NOMO-1 (cell line): Measurements from ENCODE around the gene ZNF394.
"Not testable (repeated sequence)": the region's sequence is repeated elsewhere in the genome, so short reads cannot be mapped to it uniquely, and the experiment has no call there.

Experiments
- DNase-seq, 2 experiments: peaks; one replicate each; lab custom pipeline; 2025; ENCODE audit not compliant: unreplicated experiment in 2 of 2; lab: John Stamatoyannopoulos, UW

ZNF394 gene

DNA sequence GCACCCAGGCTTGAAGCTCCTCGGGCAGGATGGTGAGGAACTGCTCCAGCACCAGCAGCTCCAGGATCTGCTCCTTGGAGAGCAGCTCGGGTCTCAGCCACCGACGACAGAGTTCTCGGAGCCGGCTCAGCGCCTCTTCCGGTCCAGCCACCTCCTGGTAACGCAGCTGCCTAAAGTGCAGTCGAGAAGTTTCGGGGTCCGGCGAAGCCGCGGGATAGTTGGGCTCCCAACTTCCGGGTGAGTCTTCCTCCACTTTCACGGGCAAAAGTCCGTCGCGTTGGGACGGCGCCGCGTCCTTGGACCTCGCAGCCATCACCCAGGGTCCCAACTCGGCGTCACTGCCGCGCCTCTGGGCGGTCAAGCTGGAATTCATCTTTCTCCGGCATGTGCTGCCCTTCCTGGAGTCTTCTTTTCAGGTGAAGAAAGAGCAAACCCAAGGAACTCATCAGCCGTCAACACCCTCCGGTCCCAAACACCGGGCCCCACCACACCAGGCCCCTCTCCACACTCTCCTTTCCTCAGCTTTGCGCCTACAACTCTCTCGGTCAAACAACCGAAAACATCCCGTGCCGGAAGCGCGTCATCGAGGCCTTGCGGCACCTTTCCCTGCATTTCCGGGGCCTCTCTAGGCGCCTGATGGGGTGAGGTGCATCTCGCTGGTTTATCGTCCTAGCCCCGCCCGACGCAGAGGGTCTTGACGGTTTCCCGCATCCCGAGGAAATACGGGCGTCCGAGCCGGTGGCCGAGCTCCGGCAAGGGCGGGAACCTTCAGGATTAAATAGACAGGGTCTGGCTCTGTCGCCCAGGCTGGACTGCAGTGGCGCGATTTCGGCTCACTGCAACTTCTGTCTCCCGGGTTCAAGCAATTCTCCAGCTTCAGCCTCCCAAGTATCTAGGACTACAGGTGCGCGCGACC lies at the start of gene ZNF394:
TSS of gene ZNF394 (minus strand) at position 561 of the 916 bp plus-strand sequence. CDS start at position 373, 188 bp downstream.
- peak; percentile 96 to 99 for DNase-seq

GRCh38 chr7:99549545-99549944 lies 49.5 kb upstream of the ZNF394 start:
- not testable (repeated sequence) for DNase-seq

- not testable (repeated sequence) for DNase-seq
Observed at GRCh38 chr7:99545308-99545707, 45.2 kb upstream of the ZNF394 start.

DNA sequence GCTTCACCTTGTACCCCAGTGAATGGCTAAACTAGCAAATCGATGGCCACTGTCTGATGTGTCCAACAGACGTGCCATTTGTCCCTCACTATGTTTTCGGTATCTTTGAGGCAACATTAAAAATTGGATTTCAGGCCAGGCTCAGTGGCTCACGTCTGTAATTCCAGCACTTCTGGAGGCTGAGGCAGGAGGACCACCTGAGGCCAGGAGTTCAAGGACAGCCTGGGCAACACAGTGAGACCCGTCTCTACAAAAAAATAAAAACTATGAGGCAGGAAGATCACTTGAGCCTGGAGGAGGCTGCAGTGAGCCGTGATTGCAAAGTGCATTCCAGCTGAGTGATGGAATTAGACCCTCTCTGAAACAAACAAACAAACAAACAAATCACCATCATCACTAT lies 43.8 kb upstream of the ZNF394 start:
- DNase-seq = no peak

GRCh38 chr7:99543081-99543671 lies 43.1 kb upstream of the ZNF394 start:
- no peak for DNase-seq

GRCh38 chr7:99541212-99541611 lies 41.1 kb upstream of the ZNF394 start:
- DNase-seq = no peak

GRCh38 chr7:99540542-99540941 lies 40.5 kb upstream of the ZNF394 start:
- DNase-seq = no peak

DNA sequence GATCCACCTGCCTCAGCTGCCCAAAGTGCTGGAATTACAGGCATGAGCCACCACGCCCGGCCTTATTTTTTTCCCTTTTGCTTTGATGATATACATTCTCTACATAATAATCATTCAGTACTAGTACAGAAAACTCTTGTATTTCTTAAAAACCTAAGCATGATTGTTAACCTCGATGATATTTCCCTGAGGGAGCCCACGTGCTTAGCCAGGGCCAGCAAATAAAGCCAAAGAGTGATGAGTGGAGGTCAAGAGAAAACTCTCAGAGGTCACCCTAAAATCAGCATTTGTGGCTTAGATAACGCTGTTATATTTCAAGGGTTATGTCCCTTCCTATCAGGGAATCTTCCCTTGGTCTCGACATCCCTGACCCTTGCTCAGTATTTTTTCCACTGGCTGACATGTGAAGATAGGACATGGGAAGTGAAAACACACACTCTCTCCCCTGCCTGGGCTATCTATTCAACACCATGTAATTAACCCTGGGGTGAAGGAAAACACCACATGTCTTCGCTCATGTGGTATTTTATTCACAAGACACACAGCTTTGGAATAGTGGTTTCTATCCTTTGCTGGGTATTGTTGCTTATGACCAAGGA lies 39.2 kb upstream of the ZNF394 start:
- no peak for DNase-seq

DNA sequence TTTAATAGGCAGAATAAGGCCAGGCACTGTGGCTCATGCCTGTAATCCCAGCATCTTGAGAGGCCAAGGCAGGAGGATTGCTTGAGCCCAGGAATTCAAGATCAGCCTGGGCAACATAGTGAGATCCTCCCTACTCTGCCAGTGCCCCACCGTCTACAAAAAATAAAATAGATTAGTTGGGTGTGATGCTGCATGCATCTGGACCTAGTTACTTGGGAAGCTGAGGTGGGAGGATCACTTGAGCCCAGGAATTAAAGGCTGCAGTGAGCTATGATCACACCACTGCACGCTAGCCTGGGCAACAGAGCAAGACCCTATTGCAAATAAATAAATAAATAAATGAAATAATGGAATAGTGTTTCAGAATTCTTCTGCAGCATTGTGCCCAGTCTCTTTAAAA lies 35.6 kb upstream of the ZNF394 start:
- no peak for DNase-seq

- no peak for DNase-seq
Observed at GRCh38 chr7:99531354-99531765, 31.3 kb upstream of the ZNF394 start.

GRCh38 chr7:99525713-99526440 lies 25.8 kb upstream of the ZNF394 start:
- DNase-seq = no peak

- DNase-seq = no peak
Observed at GRCh38 chr7:99521399-99521798, 21.3 kb upstream of the ZNF394 start.

DNA sequence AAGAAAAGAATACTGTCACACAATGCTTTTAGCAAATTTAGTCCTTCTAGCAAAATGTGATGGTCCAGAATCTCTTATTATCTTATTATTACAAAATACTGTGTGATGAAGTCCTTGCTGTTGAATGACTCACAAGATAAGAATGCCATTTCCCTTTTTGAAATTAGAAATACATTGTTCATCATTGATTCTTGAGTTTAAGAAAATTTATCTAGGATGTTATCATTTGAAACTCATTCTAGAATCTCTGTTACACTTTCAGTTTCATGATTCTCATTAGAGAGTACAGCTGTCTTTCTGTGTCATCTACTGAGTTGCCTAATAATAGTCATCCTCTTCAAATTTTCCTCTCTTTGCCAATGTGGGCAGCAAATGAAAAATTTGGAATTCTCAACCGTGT lies 14.0 kb upstream of the ZNF394 start:
- DNase-seq = no peak

DNA sequence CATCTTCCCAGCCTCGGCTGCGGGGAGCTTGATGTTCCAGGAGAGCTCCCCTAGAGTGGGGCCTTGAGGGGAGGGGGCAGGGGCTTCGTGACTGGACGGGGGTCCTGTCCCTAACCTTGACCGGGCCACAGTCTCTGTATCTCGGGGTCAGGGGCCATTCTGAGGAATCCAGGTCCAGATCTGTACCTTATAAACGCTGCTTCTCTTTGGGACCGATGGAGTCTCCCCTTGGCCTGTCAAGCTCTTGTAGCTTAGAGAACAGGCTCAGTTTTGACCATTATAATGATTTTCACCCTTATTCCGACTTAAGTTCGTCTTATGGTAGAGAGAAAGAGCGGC lies 5.2 kb upstream of the ZNF394 start:
- peak in 1 of 2 experiments; percentile 48 for DNase-seq

- DNase-seq = peak; percentile 99 to 100
Observed at GRCh38 chr7:99504603-99505323, 4.7 kb upstream of the ZNF394 start, which contains the start of gene ZKSCAN5. ZKSCAN5 (plus strand) TSS chr7:99504662; CDS start chr7:99506045, 1,383 bp downstream.

DNA sequence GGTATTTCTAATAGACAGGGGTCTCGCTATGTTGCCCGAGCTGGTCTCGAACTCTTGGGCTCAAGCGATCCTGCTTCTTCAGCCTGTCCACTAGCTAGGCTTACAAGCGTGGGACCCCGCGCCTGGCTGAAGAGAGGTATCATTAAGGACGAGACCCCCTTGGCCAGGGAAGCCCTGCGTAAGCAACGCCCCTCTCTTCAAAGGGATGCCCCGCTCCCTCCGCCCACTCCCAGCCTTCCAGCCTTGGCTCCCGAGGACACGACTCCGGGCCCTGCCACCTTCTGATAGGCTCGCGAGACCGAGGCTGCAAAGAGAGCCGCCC lies 4.2 kb upstream of the ZNF394 start:
- DNase-seq = no peak

- not testable (repeated sequence) for DNase-seq
Observed at GRCh38 chr7:99501236-99501635, 1.2 kb upstream of the ZNF394 start.

- DNase-seq = no peak
Observed at GRCh38 chr7:99500637-99501009, 542 bp upstream of the ZNF394 start.

DNA sequence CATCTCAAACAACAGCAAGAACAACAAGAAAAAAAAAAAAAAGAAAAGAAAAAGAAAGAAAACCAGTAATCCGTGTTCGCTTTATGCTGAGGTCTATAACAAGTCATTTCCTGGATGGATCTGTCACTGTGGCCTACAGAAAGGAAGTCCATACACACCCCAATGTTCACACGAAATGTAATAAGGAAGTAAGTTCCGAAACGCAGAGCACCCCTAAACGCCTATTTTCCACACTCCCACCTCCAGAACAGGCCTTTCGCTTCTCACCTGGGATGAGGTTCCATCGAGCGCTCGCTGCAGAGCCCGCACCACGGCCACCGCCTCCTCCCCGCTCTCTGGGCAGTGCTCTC lies 735 bp downstream of the ZNF394 start:
- peak; percentile 41 to 68 for DNase-seq

DNA sequence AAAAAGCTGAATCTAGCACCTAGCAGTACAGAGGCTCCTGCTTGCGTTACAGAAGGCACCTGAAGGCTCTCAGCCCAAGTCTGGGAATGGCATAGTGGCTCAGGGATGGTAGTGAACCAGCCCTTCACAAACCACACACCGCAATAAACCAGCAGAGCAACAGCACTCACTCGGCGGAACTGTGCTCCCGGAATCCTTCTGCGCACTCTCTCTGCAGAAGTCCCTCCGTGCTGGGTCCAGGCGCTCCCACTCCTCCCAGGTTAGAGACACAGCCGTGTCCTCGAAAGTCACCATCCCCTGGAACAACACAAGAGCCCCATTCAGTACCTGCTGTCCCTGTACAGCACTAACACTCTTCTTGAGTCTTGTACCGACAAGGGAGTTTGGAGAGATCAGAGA lies 1.5 kb downstream of the ZNF394 start:
- no peak for DNase-seq
